Measurements from ENCODE around the gene CACNA1D.
"Not testable (repeated sequence)": the region's sequence is repeated elsewhere in the genome, so short reads cannot be mapped to it uniquely, and the experiment has no call there.

The CACNA1D gene

DNA sequence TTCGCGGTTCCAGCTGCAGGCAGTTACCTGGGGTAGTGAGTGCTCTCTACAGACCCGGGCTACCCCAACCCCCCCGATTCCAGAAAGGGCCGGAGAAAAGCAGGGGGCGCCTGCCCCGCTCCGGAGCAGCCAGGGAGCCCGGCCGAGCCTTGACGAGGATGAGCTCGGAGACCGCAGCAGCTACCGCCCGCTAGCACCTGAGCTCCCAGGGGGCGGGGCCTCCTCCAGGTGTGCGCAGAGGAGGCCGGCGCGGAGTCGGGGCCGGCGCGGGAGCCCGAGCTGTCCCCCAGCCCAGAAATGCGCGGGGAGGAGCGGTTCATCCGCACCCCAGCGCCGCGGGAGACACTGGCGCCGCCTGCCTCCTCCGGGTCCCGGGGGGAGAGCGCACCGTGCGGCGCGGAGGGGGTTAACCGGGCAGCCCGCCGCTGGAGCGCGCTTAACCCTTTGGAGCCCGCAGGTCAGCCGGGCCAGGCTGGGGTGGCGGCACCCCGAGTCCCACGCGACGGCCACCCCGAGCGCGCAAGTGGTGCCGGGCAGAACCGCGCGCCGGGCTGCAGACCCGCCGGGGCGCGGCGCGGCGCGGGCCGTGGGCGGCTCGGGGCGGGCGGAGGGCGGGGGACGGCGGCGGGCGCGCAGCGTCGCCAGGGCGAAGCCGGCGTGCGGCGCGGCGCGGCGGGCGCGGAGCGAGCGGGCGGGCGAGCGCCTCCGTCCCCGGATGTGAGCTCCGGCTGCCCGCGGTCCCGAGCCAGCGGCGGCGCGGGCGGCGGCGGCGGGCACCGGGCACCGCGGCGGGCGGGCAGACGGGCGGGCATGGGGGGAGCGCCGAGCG is at the start of gene CACNA1D:
CACNA1D (plus strand) TSS at position 649 of the 829 bp plus-strand sequence. CDS start 556 bp downstream, outside the sequence.
- no peak within 1 kb of the TSS for H3K4me3 ChIP-seq
- H3K9ac ChIP-seq (ENCODE audit: insufficient read length) = no peak within 1 kb of the TSS

DNA sequence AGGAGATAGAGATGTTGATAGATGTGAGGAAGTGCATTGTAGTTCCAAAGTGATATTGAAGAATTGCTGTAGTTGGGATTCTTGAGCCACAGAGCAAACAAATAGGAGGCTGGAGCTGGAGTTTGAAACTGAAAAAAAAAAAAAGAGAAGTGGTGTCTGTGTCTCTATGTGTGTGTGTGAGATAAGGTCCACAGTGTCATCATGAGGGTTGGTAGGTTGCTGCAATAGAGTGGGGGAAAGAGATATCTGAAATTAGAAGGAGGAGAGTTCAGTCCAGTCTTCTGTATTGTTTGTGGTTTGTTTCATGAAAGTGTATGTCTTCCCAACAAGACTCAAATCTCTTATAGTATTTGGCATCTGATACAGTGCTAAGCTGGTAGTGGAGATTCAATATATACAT is 37.3 kb upstream of the CACNA1D start:
- TF ChIP-seq FOXP2 (optimal IDR thresholded peaks at IDR 0.05; ENCODE audit: control extremely low read depth, extremely low read length, insufficient read depth) (no peak), EZH2 (IDR thresholded peaks at IDR 0.05) (no peak), POLR2AphosphoS5 (IDR thresholded peaks at IDR 0.05; ENCODE audit: borderline replicate concordance, low read depth, low read length) (no peak)
- no peaks in the 10 kb centered on the region for H3K36me3 ChIP-seq (ENCODE audit: insufficient read depth, low read length)
- H3K27ac ChIP-seq = no peak overlapping the region
- no peak for DNase-seq (ENCODE audit: low read depth, low spot score)
- no peak overlapping the region for H3K9ac ChIP-seq (ENCODE audit: insufficient read length)
- H3K9me3 ChIP-seq (ENCODE audit: low read depth, low read length) = no peaks in the 10 kb centered on the region
- no peak overlapping the region for H3K4me3 ChIP-seq

More for the DNA sequence above, at the start of gene CACNA1D:
- TF ChIP-seq FOXP2 (optimal IDR thresholded peaks at IDR 0.05; ENCODE audit: control extremely low read depth, extremely low read length, insufficient read depth) (no peak), EZH2 (IDR thresholded peaks at IDR 0.05) (no peak), POLR2AphosphoS5 (IDR thresholded peaks at IDR 0.05; ENCODE audit: borderline replicate concordance, low read depth, low read length) (no peak)
- DNase-seq (ENCODE audit: low read depth, low spot score) = no peak
- no peaks in the 10 kb centered on the region for H3K9me3 ChIP-seq (ENCODE audit: low read depth, low read length)
- no peaks in the 10 kb centered on the region for H3K36me3 ChIP-seq (ENCODE audit: insufficient read depth, low read length)
- no peak within 1 kb of the TSS for H3K27ac ChIP-seq

DNA sequence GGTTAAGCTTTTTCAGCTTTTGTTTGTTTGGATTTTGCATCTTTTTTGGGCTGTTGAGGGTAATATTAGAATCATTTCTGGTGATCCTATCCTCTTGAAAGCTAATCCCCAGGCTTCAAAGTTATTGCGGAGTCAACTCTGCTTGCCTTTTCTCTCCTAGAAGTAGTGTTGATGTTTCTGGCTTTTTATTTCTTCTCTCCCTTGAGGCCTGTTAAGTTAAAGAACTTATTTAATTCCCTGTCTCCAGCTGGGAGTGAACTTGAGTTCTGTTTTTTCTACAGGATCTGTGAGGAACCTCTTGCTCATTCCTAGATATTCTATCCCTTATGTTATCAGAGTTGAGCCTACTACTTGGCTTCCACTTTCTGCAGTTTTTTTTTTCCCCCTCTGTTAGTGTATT is 34.1 kb upstream of the CACNA1D start:
- DNase-seq (ENCODE audit: low read depth, low spot score) = no peak
- Histone ChIP-seq H3K4me3 (no peak overlapping the region), H3K9me3 (ENCODE audit: low read depth, low read length) (no peaks in the 10 kb centered on the region), H3K9ac (ENCODE audit: insufficient read length) (no peak overlapping the region), H3K27ac (no peak overlapping the region), H3K36me3 (ENCODE audit: insufficient read depth, low read length) (no peaks in the 10 kb centered on the region)
- no peak for TF ChIP-seq POLR2AphosphoS5 (IDR thresholded peaks at IDR 0.05; ENCODE audit: borderline replicate concordance, low read depth, low read length)
- TF ChIP-seq FOXP2 (optimal IDR thresholded peaks at IDR 0.05; ENCODE audit: control extremely low read depth, extremely low read length, insufficient read depth) = no peak
- no peak for TF ChIP-seq EZH2 (IDR thresholded peaks at IDR 0.05)

DNA sequence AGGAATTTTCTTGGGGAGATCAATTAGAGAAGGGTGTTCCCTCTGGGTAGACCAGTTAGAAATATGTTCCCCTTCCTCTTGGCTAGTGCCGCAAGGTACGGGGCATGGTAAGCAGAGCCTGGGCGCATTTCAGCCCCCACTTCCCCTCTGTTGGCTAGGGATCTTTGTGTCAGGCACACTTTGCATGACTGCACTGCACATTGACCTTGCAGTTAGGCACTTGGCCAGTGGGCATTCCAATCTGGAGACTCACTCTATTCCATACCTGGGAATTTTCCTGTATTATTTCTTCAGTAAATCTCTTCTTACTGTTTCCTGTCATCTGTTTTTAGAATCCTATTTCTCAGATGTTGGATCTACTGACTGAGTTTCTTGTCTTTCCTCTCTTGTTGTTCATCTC is 30.0 kb upstream of the CACNA1D start:
- no peak overlapping the region for H3K27ac ChIP-seq
- no peak overlapping the region for H3K4me3 ChIP-seq
- no peaks in the 10 kb centered on the region for H3K9me3 ChIP-seq (ENCODE audit: low read depth, low read length)
- no peaks in the 10 kb centered on the region for H3K36me3 ChIP-seq (ENCODE audit: insufficient read depth, low read length)
- TF ChIP-seq FOXP2 (optimal IDR thresholded peaks at IDR 0.05; ENCODE audit: control extremely low read depth, extremely low read length, insufficient read depth) = no peak
- TF ChIP-seq EZH2 (IDR thresholded peaks at IDR 0.05) = no peak
- no peak for TF ChIP-seq POLR2AphosphoS5 (IDR thresholded peaks at IDR 0.05; ENCODE audit: borderline replicate concordance, low read depth, low read length)
- no peak for DNase-seq (ENCODE audit: low read depth, low spot score)
- H3K9ac ChIP-seq (ENCODE audit: insufficient read length) = no peak overlapping the region

DNA sequence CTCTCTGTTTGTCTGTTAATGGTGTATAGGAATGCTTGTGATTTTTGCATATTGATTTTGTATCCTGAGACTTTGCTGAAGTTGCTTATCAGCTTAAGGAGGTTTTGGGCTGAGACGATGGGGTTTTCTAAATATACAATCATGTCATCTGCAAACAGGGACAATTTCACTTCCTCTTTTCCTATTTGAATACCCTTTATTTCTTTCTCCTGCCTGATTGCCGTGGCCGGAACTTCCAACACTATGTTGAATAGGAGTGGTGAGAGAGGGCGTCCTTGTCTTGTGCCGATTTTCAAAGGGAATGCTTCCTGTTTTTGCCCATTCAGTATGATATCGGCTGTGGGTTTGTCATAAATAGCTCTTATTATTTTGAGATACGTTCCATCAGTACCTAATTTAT is 24.7 kb upstream of the CACNA1D start:
- H3K27ac ChIP-seq; H3K36me3 ChIP-seq (ENCODE audit: insufficient read depth, low read length); H3K9ac ChIP-seq (ENCODE audit: insufficient read length); H3K4me3 ChIP-seq; H3K9me3 ChIP-seq (ENCODE audit: low read depth, low read length); DNase-seq (ENCODE audit: low read depth, low spot score): not testable (repeated sequence)

DNA sequence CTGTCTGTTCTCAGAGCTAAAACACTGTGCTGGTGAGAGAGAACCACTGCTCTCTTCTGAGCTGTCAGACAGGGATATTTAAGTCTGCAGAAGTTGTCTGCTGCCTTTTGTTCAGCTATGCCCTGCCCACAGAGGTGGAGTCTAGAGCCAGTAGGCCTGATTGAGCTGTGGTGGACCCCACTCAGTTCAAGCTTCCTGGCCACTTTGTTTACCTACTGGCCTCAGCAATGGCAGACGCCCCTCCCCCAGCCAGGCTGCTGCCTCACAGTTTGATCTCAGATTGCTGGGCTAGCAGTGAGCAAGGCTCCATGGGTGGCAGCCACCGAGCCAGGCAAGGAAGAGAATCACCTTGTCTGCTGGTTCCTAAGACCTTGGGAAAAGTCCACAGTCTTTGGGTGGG is 21.0 kb upstream of the CACNA1D start:
- no peaks in the 10 kb centered on the region for H3K36me3 ChIP-seq (ENCODE audit: insufficient read depth, low read length)
- H3K4me3 ChIP-seq = no peak overlapping the region
- H3K27ac ChIP-seq = no peak overlapping the region
- TF ChIP-seq EZH2 (IDR thresholded peaks at IDR 0.05) = no peak
- no peak for TF ChIP-seq POLR2AphosphoS5 (IDR thresholded peaks at IDR 0.05; ENCODE audit: borderline replicate concordance, low read depth, low read length)
- no peak for TF ChIP-seq FOXP2 (optimal IDR thresholded peaks at IDR 0.05; ENCODE audit: control extremely low read depth, extremely low read length, insufficient read depth)
- DNase-seq (ENCODE audit: low read depth, low spot score) = no peak
- H3K9me3 ChIP-seq (ENCODE audit: low read depth, low read length) = no peaks in the 10 kb centered on the region
- no peak overlapping the region for H3K9ac ChIP-seq (ENCODE audit: insufficient read length)

DNA sequence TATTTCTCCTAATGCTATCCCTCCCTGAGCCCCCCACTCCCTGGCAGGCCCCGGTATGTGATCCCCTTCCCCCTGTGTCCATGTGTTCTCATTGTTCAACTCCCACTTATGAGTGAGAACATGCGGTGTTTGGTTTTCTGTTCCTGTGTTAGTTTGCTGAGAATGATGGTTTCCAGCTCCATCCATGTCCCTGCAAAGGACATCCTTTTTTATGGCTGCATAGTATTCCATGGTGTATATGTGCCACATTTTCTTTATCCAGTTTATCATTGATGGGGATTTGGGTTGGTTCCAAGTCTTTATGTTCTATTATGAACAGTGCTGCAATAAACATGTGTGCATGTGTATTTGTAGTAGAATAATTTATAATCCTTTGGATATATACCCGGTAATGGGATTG is 18.0 kb upstream of the CACNA1D start:
- not testable (repeated sequence) for H3K9ac ChIP-seq (ENCODE audit: insufficient read length); H3K27ac ChIP-seq; H3K4me3 ChIP-seq; H3K36me3 ChIP-seq (ENCODE audit: insufficient read depth, low read length); H3K9me3 ChIP-seq (ENCODE audit: low read depth, low read length); DNase-seq (ENCODE audit: low read depth, low spot score)

DNA sequence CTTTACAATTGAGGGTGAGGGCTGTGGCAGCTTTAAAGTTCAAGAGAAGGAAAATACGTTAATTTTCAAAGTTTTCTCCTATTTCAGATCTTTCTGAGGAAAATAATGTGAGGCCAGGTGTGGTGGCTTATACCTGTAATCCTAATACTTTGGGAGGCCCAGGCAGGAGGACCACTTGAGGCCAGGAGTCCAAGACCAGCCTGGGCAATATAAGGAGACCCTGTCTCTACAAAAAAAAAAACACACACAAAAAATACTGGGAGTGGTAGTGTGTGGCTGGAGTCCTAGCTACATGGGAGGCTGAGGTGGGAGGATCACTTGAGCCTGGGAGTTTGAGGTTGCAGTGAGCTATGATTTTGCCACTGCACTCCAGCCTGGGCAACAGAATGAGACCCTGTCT is 16.7 kb upstream of the CACNA1D start:
- H3K36me3 ChIP-seq (ENCODE audit: insufficient read depth, low read length); DNase-seq (ENCODE audit: low read depth, low spot score); H3K27ac ChIP-seq; H3K9ac ChIP-seq (ENCODE audit: insufficient read length); H3K9me3 ChIP-seq (ENCODE audit: low read depth, low read length); H3K4me3 ChIP-seq: not testable (repeated sequence)

DNA sequence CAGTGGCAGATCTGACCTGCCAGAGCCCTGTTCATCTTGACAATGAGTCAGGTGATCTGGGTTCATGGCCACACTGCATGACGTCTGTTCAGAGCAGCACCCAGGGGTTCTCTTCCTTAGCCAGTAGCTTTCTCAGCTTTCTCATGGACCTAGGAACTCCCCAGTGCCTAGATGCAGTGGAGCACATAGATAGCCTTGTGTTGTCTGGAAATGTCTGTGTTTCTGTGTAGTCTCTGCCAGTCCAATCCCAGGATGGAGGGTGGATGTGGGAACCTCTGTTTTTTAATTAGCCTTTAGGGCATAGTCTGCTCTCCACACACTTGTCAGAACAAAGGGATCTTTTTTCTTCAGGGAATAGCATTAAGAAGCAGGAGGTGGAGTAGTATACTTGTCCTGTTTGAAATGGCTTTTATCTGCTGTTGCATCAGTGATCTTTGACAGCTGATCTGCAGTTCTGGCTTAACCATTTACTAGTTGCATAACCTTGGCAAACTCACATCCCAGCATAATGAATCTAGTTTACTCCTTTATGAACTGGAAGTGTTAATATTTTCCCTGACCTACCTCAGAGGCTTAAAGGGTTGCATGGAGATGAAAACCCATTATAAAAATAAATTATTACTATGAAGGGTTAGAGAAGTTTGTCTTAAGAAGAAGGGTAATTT is 16.1 kb upstream of the CACNA1D start:
- no peaks in the 10 kb centered on the region for H3K9me3 ChIP-seq (ENCODE audit: low read depth, low read length)
- no peak for DNase-seq (ENCODE audit: low read depth, low spot score)
- H3K9ac ChIP-seq (ENCODE audit: insufficient read length) = no peak overlapping the region
- TF ChIP-seq POLR2AphosphoS5 (IDR thresholded peaks at IDR 0.05; ENCODE audit: borderline replicate concordance, low read depth, low read length) (no peak), EZH2 (IDR thresholded peaks at IDR 0.05) (no peak), FOXP2 (optimal IDR thresholded peaks at IDR 0.05; ENCODE audit: control extremely low read depth, extremely low read length, insufficient read depth) (no peak)
- no peaks in the 10 kb centered on the region for H3K36me3 ChIP-seq (ENCODE audit: insufficient read depth, low read length)
- no peak overlapping the region for H3K4me3 ChIP-seq
- no peak overlapping the region for H3K27ac ChIP-seq
